T follicular helper cell (primary cell): ENCODE measurements around the gene ABCB6.

Experiments
- DNase-seq: peaks from one replicate; pipeline ENCODE4 v3.0.0-alpha.2; 2020; ENCODE audit warnings: low read depth

Gene ABCB6

DNA sequence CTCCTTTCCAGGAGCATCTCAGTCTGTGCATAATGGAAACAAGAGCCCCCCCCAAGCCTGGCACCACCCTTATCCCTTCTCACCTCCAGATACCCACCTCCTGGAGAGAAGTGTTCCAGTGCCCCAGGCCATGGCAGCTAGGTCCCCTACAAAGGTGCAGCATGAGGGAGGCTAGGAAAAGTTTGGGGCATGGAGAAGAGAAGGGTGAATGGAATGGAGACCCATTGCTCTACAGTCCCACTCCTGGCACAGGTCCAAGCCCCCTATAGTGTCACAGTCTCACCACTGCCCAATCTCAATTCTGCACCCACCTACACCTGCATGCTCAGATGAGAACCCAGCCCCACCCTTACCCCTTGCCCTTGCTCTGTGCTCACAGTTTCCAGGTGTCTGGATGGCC lies 49.8 kb downstream of the ABCB6 start:
- no peak for DNase-seq

DNA sequence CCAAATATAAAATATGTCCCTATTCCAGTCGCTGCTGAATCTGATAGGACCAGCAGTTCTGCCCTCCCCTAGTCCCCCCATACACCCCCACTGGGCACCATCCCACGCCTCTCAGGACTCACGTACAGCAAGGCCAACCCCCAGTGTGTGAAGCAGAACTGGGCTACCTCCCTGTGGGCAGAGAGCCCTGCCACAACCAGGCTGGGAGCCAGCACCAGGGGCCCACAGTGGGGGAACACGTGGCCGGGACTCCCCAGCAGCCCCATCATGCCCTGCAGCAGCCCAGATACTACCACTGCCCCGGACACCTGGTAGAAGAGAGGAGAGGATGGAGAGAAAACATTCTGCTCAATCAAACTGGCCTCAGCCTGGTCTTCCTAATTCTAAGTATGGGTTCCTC lies 50.2 kb downstream of the ABCB6 start:
- DNase-seq, result no peak

DNA sequence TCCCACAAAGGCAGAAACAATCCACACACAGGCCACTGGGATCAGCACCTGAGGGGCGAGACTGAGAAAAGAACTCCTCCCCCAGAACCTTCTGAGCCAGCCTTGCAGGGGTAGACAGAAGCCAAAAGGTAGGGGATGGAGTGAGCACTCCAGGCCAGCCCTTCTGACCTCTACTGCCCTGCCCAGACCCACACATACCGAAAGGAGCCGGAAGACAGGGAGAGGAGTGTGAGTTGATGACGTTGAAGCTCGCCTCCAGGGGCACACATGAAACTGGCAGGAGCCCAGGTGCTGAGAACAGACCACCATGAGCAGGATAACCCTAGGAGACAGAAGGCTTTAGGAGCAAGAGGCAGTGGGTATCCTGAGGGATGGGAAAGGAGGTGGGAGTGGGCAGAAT lies 50.8 kb downstream of the ABCB6 start:
- DNase-seq, result no peak

DNA sequence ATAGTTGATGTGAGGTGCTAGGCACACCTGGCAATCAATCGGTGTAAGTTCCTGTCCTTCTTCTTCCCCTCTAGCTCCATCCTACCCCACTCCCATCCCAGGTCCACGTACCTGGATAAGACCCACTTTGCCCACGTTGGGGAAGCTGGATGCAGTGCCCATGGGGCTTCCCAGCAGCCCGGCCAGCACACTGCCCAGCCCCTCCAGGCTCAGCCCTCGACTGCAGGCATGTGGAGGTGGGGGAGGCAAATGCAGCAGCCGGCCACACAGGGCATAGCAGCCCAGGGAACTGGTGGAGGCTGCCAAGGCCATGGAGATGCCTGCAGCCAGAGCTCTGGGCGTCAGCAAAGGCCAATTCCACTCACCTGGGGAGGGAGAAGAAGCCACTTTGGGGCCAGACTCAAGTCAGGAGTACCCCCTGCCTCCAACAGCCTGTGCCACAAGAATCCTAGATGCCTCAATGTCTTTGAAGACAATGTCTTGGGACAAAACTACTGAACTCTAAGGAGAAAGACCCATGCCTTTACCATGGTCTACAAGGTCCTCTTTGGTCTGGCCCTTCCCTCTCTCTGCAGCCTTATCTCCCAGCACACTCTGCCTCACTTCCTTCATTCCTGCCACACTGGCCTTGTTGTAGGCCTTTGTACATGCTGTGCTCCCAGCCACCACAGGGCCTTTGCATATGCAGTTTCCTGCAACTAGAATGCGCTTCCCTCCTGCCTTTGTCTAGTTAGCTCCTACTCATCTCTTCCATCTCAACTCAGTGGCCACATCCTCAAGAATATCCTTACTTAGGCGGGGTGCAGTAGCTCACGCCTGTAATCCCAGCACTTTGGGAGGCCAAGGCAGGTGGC lies 53.5 kb downstream of the ABCB6 start:
- DNase-seq, result no peak

DNA sequence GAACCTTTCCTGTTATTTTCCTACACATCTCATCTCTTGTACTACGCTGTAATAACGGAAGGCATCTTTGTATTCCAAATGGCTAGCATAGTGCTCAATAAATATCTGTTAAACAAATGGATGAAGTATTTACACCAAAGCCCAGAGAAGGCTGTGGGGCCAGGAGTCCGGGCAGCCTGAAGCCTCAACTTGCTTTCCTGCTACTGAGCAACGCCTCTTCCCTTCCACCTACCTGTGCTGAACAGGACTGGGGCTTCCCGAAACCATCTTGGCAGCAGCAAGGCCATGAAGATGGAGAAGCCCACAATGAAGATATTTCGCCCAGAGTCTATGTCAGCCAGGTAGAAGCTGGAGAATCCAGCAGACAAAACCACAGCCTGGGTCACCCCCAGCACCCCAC lies 55.6 kb downstream of the ABCB6 start:
- DNase-seq, result no peak

DNA sequence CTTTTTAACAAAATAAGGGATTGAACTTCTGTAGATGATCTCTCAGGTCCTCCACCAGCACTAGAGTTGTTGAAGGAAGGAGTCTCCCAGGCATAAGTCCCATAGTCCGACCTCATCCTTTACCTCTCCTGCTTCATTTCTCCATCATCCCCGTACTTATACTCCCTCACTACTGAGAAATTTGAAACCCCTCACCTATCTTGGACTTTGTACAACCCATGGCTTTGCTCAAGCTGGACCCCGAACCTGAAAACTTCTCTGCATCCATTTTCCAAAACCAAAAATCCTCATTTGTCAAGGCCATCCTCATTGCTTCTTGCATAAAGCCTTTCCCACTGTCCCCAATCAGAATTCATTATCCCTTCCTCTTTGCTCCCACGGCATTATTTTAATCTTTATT lies 57.7 kb downstream of the ABCB6 start:
- no peak for DNase-seq

DNA sequence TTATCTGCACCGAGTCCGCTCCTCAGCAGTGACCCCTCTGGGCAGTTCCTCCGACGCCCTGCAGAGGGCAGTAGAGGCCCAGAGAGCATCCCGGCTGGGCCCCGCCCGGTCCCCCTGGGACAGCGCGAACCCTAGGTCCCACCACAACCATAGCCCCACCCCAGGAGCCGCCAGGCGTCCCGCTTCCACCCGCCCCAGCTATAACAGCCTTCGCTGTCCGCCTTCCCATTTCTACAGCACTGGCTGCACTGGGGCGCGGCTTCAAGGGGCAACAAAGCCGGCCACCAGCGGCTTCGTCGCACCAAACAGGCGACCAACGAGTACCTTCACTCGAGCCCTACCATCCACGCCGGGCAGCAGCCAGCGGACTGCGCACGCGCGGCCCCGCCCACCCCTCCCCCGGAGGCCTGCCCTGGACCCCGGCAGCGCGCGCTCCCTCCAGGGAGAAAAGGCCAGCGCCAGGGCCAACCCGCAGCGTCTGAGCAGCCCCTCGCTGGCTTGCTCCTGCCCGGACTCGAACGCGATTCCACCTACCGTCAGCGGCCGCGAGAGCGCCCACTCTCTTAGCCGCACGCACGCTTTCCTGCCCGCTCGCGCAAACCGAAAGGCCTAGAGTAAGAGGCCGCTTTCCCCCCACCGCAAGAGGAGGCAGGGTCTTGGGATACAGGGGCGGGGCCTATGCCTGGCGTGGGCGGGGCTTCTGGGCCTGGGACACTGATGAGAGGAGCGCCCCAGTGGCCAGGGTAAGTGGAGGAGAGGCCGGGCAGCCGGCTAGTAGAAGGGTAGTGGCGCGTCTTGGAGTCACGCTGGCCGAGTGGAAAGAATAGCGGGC lies 58.4 kb downstream of the ABCB6 start, which contains the start of gene NHEJ1:
TSS of gene NHEJ1 (minus strand) at position 630 of the 832 bp plus-strand sequence. CDS start 2,453 bp downstream, outside the sequence.
- peak; percentile 83 for DNase-seq
